GM13977 (cell line): ENCODE data around the gene UFD1.
A peak's percentile ranks its signal among the peaks of the same experiment; 100 is the strongest.

Experiments used
- DNase-seq: peaks from one replicate; pipeline ENCODE4 v3.0.0; 2012; ENCODE audit warnings: low spot score
- in situ Hi-C: fragments of 300-500 bp; cut with MboI; formaldehyde crosslinking; loops from one replicate; pipeline ENCODE4 v1.12.0; 2022; ENCODE audit warnings: low sequenced_read_pairs, low pct_unique_long_range_greater_than_20kb, mixed read lengths, inconsistent platforms; ENCODE audit not compliant: unreplicated experiment
- TF ChIP-seq, protein P1 (sequence below): IDR thresholded peaks from 2 replicates; pipeline ENCODE4 v1.5.1; 2012; ENCODE audit warnings: mild to moderate bottlenecking, control low read depth; ENCODE audit not compliant: insufficient read depth; ENCODE audit errors: extremely low read depth, missing control alignments

The UFD1 gene

DNA sequence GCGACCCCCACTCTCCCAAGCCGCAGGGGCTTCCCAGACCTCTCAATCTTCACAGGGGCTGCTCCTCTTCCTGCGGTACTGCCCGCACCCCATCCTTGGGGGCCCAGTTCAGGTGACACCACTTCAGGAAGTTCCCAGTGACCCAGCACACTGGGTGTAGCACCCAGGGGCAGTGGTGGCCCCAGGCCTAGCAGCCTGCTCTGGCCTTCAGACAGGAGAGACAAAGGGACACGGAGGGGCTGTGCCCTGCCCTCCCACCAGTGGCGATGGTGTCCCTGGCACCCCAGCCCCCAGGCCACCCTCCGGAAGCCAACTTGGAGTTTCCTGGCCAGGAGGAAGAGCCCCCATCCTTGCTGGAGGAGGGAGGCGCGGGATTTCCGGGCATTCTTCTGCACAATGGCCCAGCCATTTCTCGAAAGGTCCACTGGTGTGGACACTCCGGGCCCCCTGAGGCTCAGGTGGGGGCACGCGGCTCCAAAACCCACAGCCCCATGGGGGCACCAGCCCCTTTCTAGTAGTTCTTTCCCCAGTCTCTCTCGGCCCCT, 46.2 kb upstream of the UFD1 start:
- no peak for DNase-seq
- in situ Hi-C loops: no loop called here
- TF ChIP-seq, protein P1, sequence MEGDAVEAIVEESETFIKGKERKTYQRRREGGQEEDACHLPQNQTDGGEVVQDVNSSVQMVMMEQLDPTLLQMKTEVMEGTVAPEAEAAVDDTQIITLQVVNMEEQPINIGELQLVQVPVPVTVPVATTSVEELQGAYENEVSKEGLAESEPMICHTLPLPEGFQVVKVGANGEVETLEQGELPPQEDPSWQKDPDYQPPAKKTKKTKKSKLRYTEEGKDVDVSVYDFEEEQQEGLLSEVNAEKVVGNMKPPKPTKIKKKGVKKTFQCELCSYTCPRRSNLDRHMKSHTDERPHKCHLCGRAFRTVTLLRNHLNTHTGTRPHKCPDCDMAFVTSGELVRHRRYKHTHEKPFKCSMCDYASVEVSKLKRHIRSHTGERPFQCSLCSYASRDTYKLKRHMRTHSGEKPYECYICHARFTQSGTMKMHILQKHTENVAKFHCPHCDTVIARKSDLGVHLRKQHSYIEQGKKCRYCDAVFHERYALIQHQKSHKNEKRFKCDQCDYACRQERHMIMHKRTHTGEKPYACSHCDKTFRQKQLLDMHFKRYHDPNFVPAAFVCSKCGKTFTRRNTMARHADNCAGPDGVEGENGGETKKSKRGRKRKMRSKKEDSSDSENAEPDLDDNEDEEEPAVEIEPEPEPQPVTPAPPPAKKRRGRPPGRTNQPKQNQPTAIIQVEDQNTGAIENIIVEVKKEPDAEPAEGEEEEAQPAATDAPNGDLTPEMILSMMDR: no peak

DNA sequence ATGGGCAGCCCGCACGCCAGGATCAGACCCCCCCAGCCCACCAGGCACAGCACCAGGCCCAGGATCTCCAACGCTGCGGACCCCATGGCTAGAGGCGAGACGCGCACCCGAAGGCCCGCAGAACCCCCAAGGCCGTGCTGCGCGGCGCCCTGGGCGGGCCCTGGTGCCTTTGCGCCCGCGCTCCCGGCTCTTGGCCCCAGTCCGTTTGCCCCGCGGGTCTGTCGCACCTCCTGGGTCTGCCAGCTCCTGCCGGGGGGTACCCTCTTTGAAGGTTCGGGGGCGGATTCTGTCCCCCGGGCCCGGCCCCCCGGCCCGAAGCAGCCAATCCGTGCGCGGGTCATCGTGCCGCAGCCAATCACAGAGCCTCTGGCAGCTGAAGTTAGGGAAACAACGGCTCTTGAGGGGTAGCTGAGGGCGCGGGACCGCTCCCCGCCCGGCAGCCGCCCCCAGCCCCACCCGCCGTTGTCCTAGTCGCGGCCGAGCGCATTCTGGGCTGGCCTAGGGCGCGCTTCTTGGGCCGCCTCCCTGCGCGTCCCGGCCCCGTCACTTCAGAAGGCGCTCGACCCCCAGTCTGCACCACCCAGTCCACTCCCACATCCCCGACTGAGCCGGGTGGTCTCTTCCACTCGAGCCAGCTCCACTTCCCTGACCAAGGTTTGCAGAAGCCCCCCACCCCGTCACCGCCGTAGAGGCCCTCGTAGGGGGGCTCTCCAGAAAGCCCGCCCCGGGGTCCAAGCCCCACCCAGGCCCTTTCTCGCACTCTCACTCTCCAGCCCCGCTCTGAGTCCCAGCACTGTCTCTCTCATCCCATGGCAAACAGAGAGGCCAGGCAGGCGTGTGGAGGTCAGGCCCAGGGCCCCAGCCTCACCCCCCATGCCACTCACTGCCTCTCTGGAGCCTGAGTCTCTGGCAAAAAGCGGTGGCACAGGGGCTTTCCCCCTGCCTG, 45.5 kb upstream of the UFD1 start, which contains the start of gene CLDN5:
TSS of gene CLDN5 (minus strand) at position 241 of the 946 bp plus-strand sequence. CDS start at position 86, 155 bp downstream.
- DNase-seq: peak; percentile 67
- TF ChIP-seq, protein P1: no peak
- in situ Hi-C loops: no loop called here

DNA sequence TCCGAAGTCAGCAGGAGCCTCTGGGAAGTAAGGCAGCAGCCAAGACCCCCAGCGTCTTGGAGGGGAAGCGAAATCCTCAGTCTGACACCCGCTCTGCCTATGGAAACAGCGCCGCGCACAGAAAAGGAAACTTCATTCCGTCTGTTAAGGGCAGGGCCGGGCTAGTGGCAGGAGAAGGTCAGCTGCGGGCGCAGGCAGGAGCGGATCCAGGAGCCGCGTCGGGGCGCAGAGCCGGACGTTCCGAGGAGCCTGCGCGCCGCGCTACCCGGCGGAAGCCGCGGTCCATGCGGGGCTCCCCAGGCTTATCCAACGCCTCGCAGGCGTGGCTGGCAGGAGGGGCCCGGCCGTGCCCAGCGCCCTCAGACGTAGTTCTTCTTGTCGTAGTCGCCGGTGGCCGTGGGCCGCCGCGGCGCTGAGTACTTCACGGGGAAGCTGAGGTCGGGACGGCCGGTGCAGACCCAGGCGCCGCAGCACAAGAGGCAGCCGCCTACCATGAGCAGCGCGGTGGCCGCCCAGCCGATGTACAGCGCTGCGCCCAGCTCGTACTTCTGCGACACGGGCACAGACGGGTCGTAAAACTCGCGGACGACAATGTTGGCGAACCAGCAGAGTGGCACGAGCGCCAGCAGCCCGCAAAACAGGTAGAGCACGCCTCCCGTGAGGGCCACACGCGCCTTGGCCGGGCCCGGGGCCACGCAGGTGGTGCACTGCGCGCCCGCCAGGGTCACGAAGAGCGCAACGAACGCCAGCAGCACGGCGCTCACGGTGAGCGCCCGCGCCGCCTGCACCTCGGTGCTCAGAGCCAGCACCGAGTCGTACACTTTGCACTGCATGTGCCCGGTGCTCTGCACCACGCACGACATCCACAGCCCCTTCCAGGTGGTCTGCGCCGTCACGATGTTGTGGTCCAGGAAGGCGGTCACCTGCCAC, 44.5 kb upstream of the UFD1 start:
- TF ChIP-seq, protein P1: no peak
- in situ Hi-C loops: no loop called here
- DNase-seq: peak; percentile 48

DNA sequence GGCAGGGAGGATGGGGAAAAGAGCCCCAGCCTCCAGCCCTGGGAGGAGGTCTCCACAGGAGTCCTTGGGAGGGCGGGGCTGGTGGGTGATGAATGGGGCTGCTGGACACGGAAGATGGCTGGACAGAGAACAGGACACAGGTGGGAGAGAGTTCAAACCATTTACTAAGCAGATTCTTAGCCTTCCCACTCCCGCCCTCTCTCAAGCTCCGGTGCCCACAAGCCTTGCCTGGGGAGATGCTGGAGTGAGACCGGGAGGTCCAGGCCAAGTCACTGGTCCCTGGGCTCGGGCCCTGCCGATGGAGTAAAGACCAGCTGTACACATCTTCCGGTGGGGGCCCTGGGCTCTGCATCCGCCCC, 43.9 kb upstream of the UFD1 start:
- DNase-seq: no peak
- TF ChIP-seq, protein P1: no peak
- in situ Hi-C loops: no loop called here

DNA sequence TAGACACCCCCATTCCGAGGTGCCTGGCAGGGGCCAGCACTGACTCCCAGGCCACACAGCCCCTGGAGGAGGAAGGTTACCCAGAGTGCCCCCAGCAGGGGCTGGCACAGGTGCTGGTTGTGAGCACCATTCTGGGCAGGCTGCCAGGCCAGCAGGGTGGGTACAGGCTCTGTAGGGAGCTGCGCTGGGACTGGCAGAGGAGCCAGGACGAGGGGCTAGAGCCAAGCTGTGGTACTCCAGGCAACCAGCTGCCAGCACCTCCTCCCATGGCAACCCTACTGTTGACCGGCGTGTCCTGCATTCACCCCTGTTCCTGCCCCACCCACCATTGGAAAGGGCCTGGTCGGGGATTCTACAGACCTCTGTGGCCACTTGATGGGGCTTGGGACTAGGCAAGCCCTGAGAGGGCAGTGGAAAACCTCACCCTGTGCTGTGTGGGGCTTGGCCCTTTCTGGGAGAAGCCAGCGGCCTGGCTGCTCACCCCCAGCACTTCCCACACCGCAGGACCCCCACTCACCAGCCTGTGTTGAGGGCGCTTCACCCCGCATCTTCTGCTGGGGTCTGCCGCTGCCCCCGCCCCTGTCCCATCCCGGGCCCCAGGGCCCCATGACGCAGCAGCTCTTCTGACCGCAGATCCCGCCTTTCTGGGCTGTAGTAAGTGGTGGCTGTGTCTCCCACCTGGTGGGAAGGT, 43.3 kb upstream of the UFD1 start:
- DNase-seq: no peak
- in situ Hi-C loops: no loop called here

More for the DNA sequence above, 43.3 kb upstream of the UFD1 start:
- TF ChIP-seq, protein P1: no peak
